Cardiac muscle cell (in vitro differentiated cells and primary cell): ENCODE results near the gene PRR3. TPM values are rescaled to one million over a fixed set of nuclear protein-coding genes. Genes with fewer than 3 reads are reported as not detected.

Source experiments
- DNase-seq, 2 donors: peaks; one replicate each; pipeline versions ENCODE4 v3.0.0 to v3.0.0-alpha.2; 2010 to 2017; ENCODE audit warnings: low read depth in 1 of 2, low spot score in 1 of 2
- H3K27ac ChIP-seq: fragments of 200-600 bp; sonication (generic); 2 replicates; pipeline ENCODE4 v1.5.1; 2016
- H3K27me3 ChIP-seq: fragments of 200-600 bp; sonication (generic); 2 replicates; pipeline ENCODE4 v1.6.0; 2016; ENCODE audit warnings: control low read depth
- H3K36me3 ChIP-seq: fragments of 200-600 bp; sonication (generic); 2 replicates; pipeline ENCODE4 v1.5.1; 2016; ENCODE audit warnings: control low read depth
- H3K4me1 ChIP-seq: fragments of 200-600 bp; sonication (generic); 2 replicates; pipeline ENCODE4 v1.8.1; 2017; ENCODE audit warnings: low read depth, mild to moderate bottlenecking, mixed run types
- H3K4me3 ChIP-seq: fragments of 200-600 bp; sonication (generic); 2 replicates; pipeline ENCODE4 v1.5.1; 2016; ENCODE audit warnings: mild to moderate bottlenecking
- H3K9me3 ChIP-seq: fragments of 200-600 bp; sonication (generic); 2 replicates; pipeline ENCODE4 v1.5.1; 2017; ENCODE audit warnings: low read depth, mild to moderate bottlenecking, control low read depth
- CTCF ChIP-seq: IDR thresholded peaks from 2 replicates; pipeline ENCODE4 v1.5.1; 2012; ENCODE audit warnings: low read depth, mild to moderate bottlenecking, low read length
- polyA plus RNA-seq: library from polyadenylated mRNA; unstranded; fragments of >200 nt; fragmentation: Nextera tagmentation; extraction: Ambion mirVana; gene quantifications from 2 replicates; pipeline ENCODE4 v1.2.1, GENCODE V29; 2016
- total RNA-seq: library from RNA; depleted of rRNA; stranded (reverse); fragments of >200 nt; gene quantifications from 2 replicates; pipeline ENCODE4 v1.2.3, GENCODE V29; 2016

PRR3 gene
- total and polyA plus RNA-seq, 2 experiments from 2014 or later: 11.8 to 14.7 TPM

- peak within 1 kb of the TSS; percentile 49 for H3K4me3 ChIP-seq
- H3K27ac ChIP-seq: peak within 1 kb of the TSS; percentile 86
- no peaks in the 10 kb centered on the region for H3K27me3 ChIP-seq
- no peaks in the 10 kb centered on the region for H3K36me3 ChIP-seq
- peak; percentile 98 for DNase-seq
- peaks cover 8% of the 10 kb centered on the region for H3K4me1 ChIP-seq
- no peak for TF ChIP-seq CTCF
- no peaks in the 10 kb centered on the region for H3K9me3 ChIP-seq
Observed at GRCh38 chr6:30571075-30571761, 14.1 kb downstream of the PRR3 start, which contains the start of gene ABCF1. Gene ABCF1, plus strand, starts transcription at chr6:30571442. Its CDS starts 46 bp downstream, at chr6:30571488.

- H3K4me1 ChIP-seq: peaks cover 8% of the 10 kb centered on the region
- peak overlapping the region; percentile 86 for H3K27ac ChIP-seq
- H3K4me3 ChIP-seq: peak overlapping the region; percentile 49
- no peak for TF ChIP-seq CTCF
- no peak for DNase-seq
- no peaks in the 10 kb centered on the region for H3K9me3 ChIP-seq
- H3K27me3 ChIP-seq: no peaks in the 10 kb centered on the region
- H3K36me3 ChIP-seq: no peaks in the 10 kb centered on the region
Observed at GRCh38 chr6:30571762-30572082, 14.6 kb downstream of the PRR3 start.

GRCh38 chr6:30572148-30572547 is 15.1 kb downstream of the PRR3 start:
- H3K4me3 ChIP-seq: peak overlapping the region; percentile 49

GRCh38 chr6:30573113-30573512 is 16.0 kb downstream of the PRR3 start:
- DNase-seq: no peak
- no peak for TF ChIP-seq CTCF
- Histone ChIP-seq H3K36me3 (peaks cover 12% of the 10 kb centered on the region), H3K27me3 (no peaks in the 10 kb centered on the region), H3K4me3 (no peak overlapping the region), H3K4me1 (peaks cover 8% of the 10 kb centered on the region), H3K9me3 (no peaks in the 10 kb centered on the region), H3K27ac (no peak overlapping the region)

More at GRCh38 chr6:30572148-30572547, 15.1 kb downstream of the PRR3 start:
- peak overlapping the region; percentile 86 for H3K27ac ChIP-seq
- H3K4me1 ChIP-seq: peaks cover 8% of the 10 kb centered on the region
- no peaks in the 10 kb centered on the region for H3K9me3 ChIP-seq
- H3K27me3 ChIP-seq: no peaks in the 10 kb centered on the region
- H3K36me3 ChIP-seq: peaks cover 4% of the 10 kb centered on the region
- no peak for TF ChIP-seq CTCF
- no peak for DNase-seq

GRCh38 chr6:30578051-30578450 is 21.0 kb downstream of the PRR3 start:
- no peak for TF ChIP-seq CTCF
- Histone ChIP-seq H3K27me3 (no peaks in the 10 kb centered on the region), H3K4me3 (no peak overlapping the region), H3K36me3 (peaks cover 53% of the 10 kb centered on the region), H3K9me3 (no peaks in the 10 kb centered on the region), H3K27ac (no peak overlapping the region), H3K4me1 (no peaks in the 10 kb centered on the region)
- no peak for DNase-seq
